ENCODE data around the gene SHMT1. TPM values are rescaled to one million over a fixed set of nuclear protein-coding genes. Genes with fewer than 3 reads are reported as not detected.

SHMT1 gene
- polyA plus RNA-seq, 4 donors, result 52.5 to 64.1 (median 58.9) TPM

GRCh38 chr17:18328643-18329204 is 34.6 kb downstream of the SHMT1 start:
- DNase-seq (ENCODE audit: low read depth in 4 of 4, low spot score in 2 of 4), result no peak

- no peak for DNase-seq (ENCODE audit: low read depth in 4 of 4, low spot score in 2 of 4)
Observed at GRCh38 chr17:18327556-18327955, 35.8 kb downstream of the SHMT1 start.

GRCh38 chr17:18327093-18327492 is 36.3 kb downstream of the SHMT1 start:
- no peak for DNase-seq (ENCODE audit: low read depth in 4 of 4, low spot score in 2 of 4)

GRCh38 chr17:18326572-18326971 is 36.8 kb downstream of the SHMT1 start:
- no peak for DNase-seq (ENCODE audit: low read depth in 4 of 4, low spot score in 2 of 4)

GRCh38 chr17:18326039-18326438 is 37.3 kb downstream of the SHMT1 start:
- DNase-seq (ENCODE audit: low read depth in 4 of 4, low spot score in 2 of 4), result no peak

GRCh38 chr17:18324140-18325050 is 39.0 kb downstream of the SHMT1 start:
- no peak for DNase-seq (ENCODE audit: low read depth in 4 of 4, low spot score in 2 of 4)

GRCh38 chr17:18323507-18324139 is 39.7 kb downstream of the SHMT1 start:
- DNase-seq (ENCODE audit: low read depth in 4 of 4, low spot score in 2 of 4), result no peak

- DNase-seq (ENCODE audit: low read depth in 4 of 4, low spot score in 2 of 4), result no peak
Observed at GRCh38 chr17:18323007-18323406, 40.3 kb downstream of the SHMT1 start.

- DNase-seq (ENCODE audit: low read depth in 4 of 4, low spot score in 2 of 4), result no peak
Observed at GRCh38 chr17:18322522-18322921, 40.8 kb downstream of the SHMT1 start.

- no peak for DNase-seq (ENCODE audit: low read depth in 4 of 4, low spot score in 2 of 4)
Observed at GRCh38 chr17:18321309-18321708, 42.0 kb downstream of the SHMT1 start.

GRCh38 chr17:18320301-18320700 is 43.0 kb downstream of the SHMT1 start:
- no peak for DNase-seq (ENCODE audit: low read depth in 4 of 4, low spot score in 2 of 4)

GRCh38 chr17:18319604-18320256 is 43.6 kb downstream of the SHMT1 start:
- no peak for DNase-seq (ENCODE audit: low read depth in 4 of 4, low spot score in 2 of 4)

GRCh38 chr17:18318771-18319450 is 44.4 kb downstream of the SHMT1 start:
- no peak for DNase-seq (ENCODE audit: low read depth in 4 of 4, low spot score in 2 of 4)

- DNase-seq (ENCODE audit: low read depth in 4 of 4, low spot score in 2 of 4), result no peak
Observed at GRCh38 chr17:18318117-18318516, 45.2 kb downstream of the SHMT1 start.

GRCh38 chr17:18315961-18316360 is 47.4 kb downstream of the SHMT1 start:
- no peak for DNase-seq (ENCODE audit: low read depth in 4 of 4, low spot score in 2 of 4)

- DNase-seq (ENCODE audit: low read depth in 4 of 4, low spot score in 2 of 4), result no peak
Observed at GRCh38 chr17:18315562-18315922, 47.8 kb downstream of the SHMT1 start.

GRCh38 chr17:18314731-18315561 is 48.4 kb downstream of the SHMT1 start, which contains the start of the genes SMCR8 and TOP3A:
SMCR8 (plus strand) TSS chr17:18315293; CDS start chr17:18315790, 497 bp downstream.
TOP3A (minus strand) TSS chr17:18314994; CDS start chr17:18314778, 216 bp downstream.
- peak; percentile 82 to 95 (median 90) for DNase-seq (ENCODE audit: low read depth in 4 of 4, low spot score in 2 of 4)

GRCh38 chr17:18314059-18314730 is 49.2 kb downstream of the SHMT1 start:
- peak in 1 of 4 donors; percentile 19 for DNase-seq (ENCODE audit: low read depth in 4 of 4, low spot score in 2 of 4)

- DNase-seq (ENCODE audit: low read depth in 4 of 4, low spot score in 2 of 4), result no peak
Observed at GRCh38 chr17:18309202-18309601, 54.1 kb downstream of the SHMT1 start.

Measured in left renal cortex interstitium (tissue), 4 donors.